GM19438 (cell line): ENCODE measurements around the gene ZNF148.
A peak's percentile ranks its signal among the peaks of the same experiment; 100 is the strongest.
"Not testable (repeated sequence)": the region's sequence is repeated elsewhere in the genome, so short reads cannot be mapped to it uniquely, and the experiment has no call there.

ENCODE experiments used
- ATAC-seq: cut with Tn5 transposase; IDR thresholded peaks from one replicate; pipeline ENCODE4 v1.9.1; 2021; ENCODE audit warnings: low read depth; ENCODE audit not compliant: unreplicated experiment

ZNF148 gene

GRCh38 chr3:125374996-125375941, at the start of gene ZNF148:
Gene ZNF148 (minus strand): TSS chr3:125375325. CDS start chr3:125313640, 61,685 bp downstream.
- ATAC-seq = peak; percentile 84

GRCh38 chr3:125418306-125418705, 43.2 kb upstream of the ZNF148 start:
- no peak for ATAC-seq

- no peak for ATAC-seq
These were observed 41.1 kb upstream of the ZNF148 start for GRCh38 chr3:125416235-125416634.

GRCh38 chr3:125414669-125415068, 39.5 kb upstream of the ZNF148 start:
- no peak for ATAC-seq

GRCh38 chr3:125410922-125411321, 35.8 kb upstream of the ZNF148 start:
- no peak for ATAC-seq

- no peak for ATAC-seq
These were observed 30.9 kb upstream of the ZNF148 start for GRCh38 chr3:125406070-125406469.

- not testable (repeated sequence) for ATAC-seq
These were observed 30.4 kb upstream of the ZNF148 start for GRCh38 chr3:125405515-125405914.

GRCh38 chr3:125403789-125404188, 28.7 kb upstream of the ZNF148 start:
- ATAC-seq = no peak

- no peak for ATAC-seq
These were observed 27.5 kb upstream of the ZNF148 start for GRCh38 chr3:125402639-125403038.

GRCh38 chr3:125401402-125401801, 26.3 kb upstream of the ZNF148 start:
- no peak for ATAC-seq

- ATAC-seq = no peak
These were observed 23.8 kb upstream of the ZNF148 start for GRCh38 chr3:125398952-125399351.

GRCh38 chr3:125395091-125395490, 20.0 kb upstream of the ZNF148 start:
- ATAC-seq = no peak

GRCh38 chr3:125394406-125394805, 19.3 kb upstream of the ZNF148 start:
- no peak for ATAC-seq

- no peak for ATAC-seq
These were observed 14.2 kb upstream of the ZNF148 start for GRCh38 chr3:125389282-125389681.

- not testable (repeated sequence) for ATAC-seq
These were observed 13.2 kb upstream of the ZNF148 start for GRCh38 chr3:125388369-125388768.

GRCh38 chr3:125386811-125387210, 11.7 kb upstream of the ZNF148 start:
- no peak for ATAC-seq

- ATAC-seq = no peak
These were observed 8.6 kb upstream of the ZNF148 start for GRCh38 chr3:125383744-125384143.

- ATAC-seq = no peak
These were observed 7.2 kb upstream of the ZNF148 start for GRCh38 chr3:125382298-125382697.

- ATAC-seq = no peak
These were observed 6.6 kb upstream of the ZNF148 start for GRCh38 chr3:125381743-125382142.

GRCh38 chr3:125381314-125381713, 6.2 kb upstream of the ZNF148 start:
- no peak for ATAC-seq

- ATAC-seq = no peak
These were observed 4.4 kb upstream of the ZNF148 start for GRCh38 chr3:125379483-125379882.

- ATAC-seq = no peak
These were observed 3.6 kb upstream of the ZNF148 start for GRCh38 chr3:125378762-125379161.
